BE2C (cell line): ENCODE results near the gene CACNA1D.

ENCODE experiments used
- DNase-seq: peaks from one replicate; pipeline ENCODE4 v3.0.0-alpha.2; 2020
- H3K27me3 ChIP-seq: fragments of 250-450 bp; sonication (Bioruptor Pico); 2 replicates; pipeline ENCODE4 v1.5.1; 2020; ENCODE audit warnings: mild to moderate bottlenecking
- H3K36me3 ChIP-seq: fragments of 250-450 bp; sonication (Bioruptor Pico); 2 replicates; pipeline ENCODE4 v1.5.1; 2020; ENCODE audit warnings: mild to moderate bottlenecking
- H3K4me1 ChIP-seq: fragments of 250-450 bp; sonication (Bioruptor Pico); 2 replicates; pipeline ENCODE4 v1.5.1; 2020
- H3K4me3 ChIP-seq: 2 replicates; pipeline ENCODE4 v1.5.1; 2011; ENCODE audit warnings: low read depth, low read length
- H3K9me3 ChIP-seq: fragments of 250-450 bp; sonication (Bioruptor Pico); 2 replicates; pipeline ENCODE4 v1.5.1; 2020
- CTCF ChIP-seq: IDR thresholded peaks from 2 replicates; pipeline ENCODE4 v1.5.1; 2012; ENCODE audit warnings: mild to moderate bottlenecking, low read depth, low read length

CACNA1D gene

DNA sequence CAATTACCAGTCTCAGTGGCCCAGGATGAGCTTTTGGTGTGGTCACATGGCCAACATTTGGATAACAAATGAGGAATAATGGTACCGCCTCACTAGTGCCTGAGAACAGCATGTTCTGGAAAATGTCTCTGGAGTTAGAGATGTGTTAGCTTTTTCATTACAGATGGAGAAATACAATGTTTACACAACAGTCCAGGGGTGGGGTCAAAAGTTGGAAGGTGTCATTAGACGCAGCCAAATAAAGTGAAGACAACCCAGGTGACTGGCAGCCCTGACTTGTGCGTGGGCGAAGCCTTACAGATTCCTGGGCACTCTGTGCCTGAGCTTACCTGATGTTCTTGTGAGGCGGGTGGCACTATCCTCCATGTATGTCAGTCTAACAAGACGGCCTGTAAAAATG lies 364.8 kb downstream of the CACNA1D start:
- H3K36me3 ChIP-seq = no peaks in the 10 kb centered on the region
- no peak for DNase-seq
- TF ChIP-seq CTCF = no peak
- H3K27me3 ChIP-seq = no peaks in the 10 kb centered on the region
- no peaks in the 10 kb centered on the region for H3K4me1 ChIP-seq
- no peaks in the 10 kb centered on the region for H3K9me3 ChIP-seq
- H3K4me3 ChIP-seq = no peak overlapping the region

- H3K27me3 ChIP-seq = no peaks in the 10 kb centered on the region
- H3K36me3 ChIP-seq = no peaks in the 10 kb centered on the region
- H3K4me1 ChIP-seq = no peaks in the 10 kb centered on the region
- no peak for DNase-seq
- H3K9me3 ChIP-seq = no peaks in the 10 kb centered on the region
- no peak overlapping the region for H3K4me3 ChIP-seq
- TF ChIP-seq CTCF = no peak
Measured at GRCh38 chr3:53860196-53860595, 365.8 kb downstream of the CACNA1D start.

DNA sequence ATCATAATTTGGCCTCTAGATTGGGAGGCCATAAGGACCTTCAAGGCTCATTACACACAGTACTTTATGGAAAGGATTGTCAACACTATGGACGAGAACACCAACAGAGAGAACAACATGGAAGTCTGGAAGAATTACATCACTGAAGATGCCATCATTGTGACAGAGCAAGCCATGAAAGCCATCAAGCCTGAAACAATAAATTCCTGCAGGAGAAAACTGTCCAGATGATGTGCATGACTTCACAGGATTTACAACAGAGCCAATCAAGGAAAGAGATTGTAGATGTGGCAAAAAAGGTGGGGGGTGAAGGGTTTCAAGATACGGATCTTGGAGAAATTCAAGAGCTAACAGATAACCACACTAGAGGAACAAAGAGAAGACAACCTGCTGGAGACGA lies 367.8 kb downstream of the CACNA1D start:
- Histone ChIP-seq H3K27me3 (no peaks in the 10 kb centered on the region), H3K4me3 (no peak overlapping the region), H3K4me1 (no peaks in the 10 kb centered on the region), H3K9me3 (no peaks in the 10 kb centered on the region), H3K36me3 (no peaks in the 10 kb centered on the region)
- DNase-seq = no peak
- no peak for TF ChIP-seq CTCF

DNA sequence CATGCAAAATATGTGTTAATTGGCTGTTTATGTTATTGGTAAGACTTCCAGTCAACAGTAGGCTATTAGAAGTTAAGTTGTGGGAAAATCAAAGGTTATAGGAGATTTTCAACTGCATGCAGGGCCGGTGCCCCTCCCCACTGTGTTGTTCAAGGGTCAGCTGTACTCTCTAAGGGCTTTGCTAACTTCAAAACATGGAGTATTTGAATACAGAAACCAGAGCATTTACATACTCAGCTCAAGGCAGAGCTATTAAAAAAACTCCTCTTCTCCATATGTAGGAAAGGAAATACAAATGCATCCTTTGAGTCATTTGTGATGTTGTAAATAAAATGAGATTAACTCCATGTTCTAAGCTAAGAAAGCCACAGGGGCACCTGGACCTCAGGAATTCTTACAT lies 368.7 kb downstream of the CACNA1D start:
- no peak for TF ChIP-seq CTCF
- H3K27me3 ChIP-seq = no peaks in the 10 kb centered on the region

More for the DNA sequence above, 368.7 kb downstream of the CACNA1D start:
- DNase-seq = no peak
- no peaks in the 10 kb centered on the region for H3K36me3 ChIP-seq
- no peaks in the 10 kb centered on the region for H3K9me3 ChIP-seq
- no peaks in the 10 kb centered on the region for H3K4me1 ChIP-seq
- no peak overlapping the region for H3K4me3 ChIP-seq
